ENCODE results near the gene DENND2C. TPM values are rescaled to one million over a fixed set of nuclear protein-coding genes. Genes with fewer than 3 reads are reported as not detected.

The DENND2C gene
- total and polyA plus RNA-seq, 2 of the 13 experiments (the other 11 are each of a cell fraction or from before 2014, with no cell fraction given) = 0.08 to 0.33 TPM

DNA sequence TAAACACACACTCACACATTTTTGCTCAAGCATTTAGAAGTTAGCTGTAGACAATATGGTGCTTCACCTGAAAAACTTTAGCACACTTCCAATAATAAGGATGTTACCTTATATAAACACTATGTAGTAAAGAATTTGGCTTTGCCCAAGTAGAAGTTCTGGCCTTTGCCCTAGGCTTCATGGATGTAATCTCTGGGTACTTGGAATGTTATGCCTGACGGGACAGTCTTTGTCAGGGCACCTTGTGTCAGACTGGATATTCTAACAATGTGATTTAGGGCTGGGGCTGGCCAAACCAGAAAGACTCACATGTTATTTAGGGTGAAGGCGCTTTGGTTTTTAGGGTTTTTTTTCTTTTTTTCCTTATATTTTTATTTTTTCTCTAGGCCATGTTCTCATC, 124.1 kb downstream of the DENND2C start:
- Histone ChIP-seq H2AFZ (ENCODE audit: low read length) (no peak overlapping the region), H3K4me1 (ENCODE audit: insufficient read depth, low read length) (peaks cover 22% of the 10 kb centered on the region), H4K20me1 (ENCODE audit: insufficient read depth, low read length) (no peaks in the 10 kb centered on the region), H3K27ac (ENCODE audit: extremely low read length, insufficient read depth, low read length) (no peak overlapping the region), H3K4me2 (ENCODE audit: low read depth, low read length) (no peak overlapping the region), H3K4me3 (replicated peaks in 1 of 3; ENCODE audit: insufficient read depth in 1 of 3, low read depth in 2 of 3, low read length in 3 of 3) (no peak overlapping the region), H3K79me2 (ENCODE audit: insufficient read depth, low read length) (no peaks in the 10 kb centered on the region), H3K36me3 (replicated peaks in 1 of 2; ENCODE audit: control insufficient read depth in 1 of 2, insufficient read depth in 2 of 2, low read length in 2 of 2) (no peaks in the 10 kb centered on the region), H3K9ac (ENCODE audit: insufficient read depth, low read depth, low read length) (no peak overlapping the region), H3K9me3 (ENCODE audit: low read length) (no peaks in the 10 kb centered on the region), H3K27me3 (ENCODE audit: control insufficient read depth in 1 of 2, insufficient read depth in 2 of 2, low read length in 2 of 2) (no peaks in the 10 kb centered on the region)
- POLR2A ChIA-PET = no interaction called here
- BruUV-seq (replicated peaks) = no TSS peak
- FAIRE-seq (no peak), ATAC-seq (no peak), DNase-seq (ENCODE audit: low spot score) (no peak)
- 56% methylated on average over 2 of the region's 2 CpGs for WGBS (ENCODE audit: low lambda C conversion rate)
- in situ Hi-C loops (cut with HindIII; ENCODE audit: extremely low pct_ligation_motif_present, low pct_unique_long_range_greater_than_20kb) = no loop called here
- TF ChIP-seq SP1 (IDR thresholded peaks at IDR 0.05) (no peak), SP1 (CRISPR knock-in tag; IDR thresholded peaks at IDR 0.05) (no peak), HNRNPL (IDR thresholded peaks at IDR 0.05; ENCODE audit: low read depth, low read length) (no peak), ZNF335 (CRISPR knock-in tag; IDR thresholded peaks at IDR 0.05) (no peak), MED13 (CRISPR knock-in tag; IDR thresholded peaks at IDR 0.05) (no peak), ZNF780A (CRISPR knock-in tag; IDR thresholded peaks at IDR 0.05) (no peak), DPF2 (CRISPR knock-in tag; IDR thresholded peaks at IDR 0.05; ENCODE audit: borderline replicate concordance, low read depth) (no peak), ZSCAN22 (CRISPR knock-in tag; IDR thresholded peaks at IDR 0.05) (no peak), MYNN (CRISPR knock-in tag; IDR thresholded peaks at IDR 0.05; ENCODE audit: low read depth) (no peak), ETV5 (CRISPR knock-in tag; IDR thresholded peaks at IDR 0.05; ENCODE audit: borderline replicate concordance) (no peak), RAD21 (CRISPR knock-in tag; IDR thresholded peaks at IDR 0.05) (no peak), ZNF124 (CRISPR knock-in tag; IDR thresholded peaks at IDR 0.05) (no peak), ZNF235 (CRISPR knock-in tag; IDR thresholded peaks at IDR 0.05; ENCODE audit: borderline replicate concordance) (no peak)
- TF ChIP-seq, protein P1, sequence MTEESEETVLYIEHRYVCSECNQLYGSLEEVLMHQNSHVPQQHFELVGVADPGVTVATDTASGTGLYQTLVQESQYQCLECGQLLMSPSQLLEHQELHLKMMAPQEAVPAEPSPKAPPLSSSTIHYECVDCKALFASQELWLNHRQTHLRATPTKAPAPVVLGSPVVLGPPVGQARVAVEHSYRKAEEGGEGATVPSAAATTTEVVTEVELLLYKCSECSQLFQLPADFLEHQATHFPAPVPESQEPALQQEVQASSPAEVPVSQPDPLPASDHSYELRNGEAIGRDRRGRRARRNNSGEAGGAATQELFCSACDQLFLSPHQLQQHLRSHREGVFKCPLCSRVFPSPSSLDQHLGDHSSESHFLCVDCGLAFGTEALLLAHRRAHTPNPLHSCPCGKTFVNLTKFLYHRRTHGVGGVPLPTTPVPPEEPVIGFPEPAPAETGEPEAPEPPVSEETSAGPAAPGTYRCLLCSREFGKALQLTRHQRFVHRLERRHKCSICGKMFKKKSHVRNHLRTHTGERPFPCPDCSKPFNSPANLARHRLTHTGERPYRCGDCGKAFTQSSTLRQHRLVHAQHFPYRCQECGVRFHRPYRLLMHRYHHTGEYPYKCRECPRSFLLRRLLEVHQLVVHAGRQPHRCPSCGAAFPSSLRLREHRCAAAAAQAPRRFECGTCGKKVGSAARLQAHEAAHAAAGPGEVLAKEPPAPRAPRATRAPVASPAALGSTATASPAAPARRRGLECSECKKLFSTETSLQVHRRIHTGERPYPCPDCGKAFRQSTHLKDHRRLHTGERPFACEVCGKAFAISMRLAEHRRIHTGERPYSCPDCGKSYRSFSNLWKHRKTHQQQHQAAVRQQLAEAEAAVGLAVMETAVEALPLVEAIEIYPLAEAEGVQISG (CRISPR knock-in tag; IDR thresholded peaks at IDR 0.05) = no peak
- TF ChIP-seq, protein P2, sequence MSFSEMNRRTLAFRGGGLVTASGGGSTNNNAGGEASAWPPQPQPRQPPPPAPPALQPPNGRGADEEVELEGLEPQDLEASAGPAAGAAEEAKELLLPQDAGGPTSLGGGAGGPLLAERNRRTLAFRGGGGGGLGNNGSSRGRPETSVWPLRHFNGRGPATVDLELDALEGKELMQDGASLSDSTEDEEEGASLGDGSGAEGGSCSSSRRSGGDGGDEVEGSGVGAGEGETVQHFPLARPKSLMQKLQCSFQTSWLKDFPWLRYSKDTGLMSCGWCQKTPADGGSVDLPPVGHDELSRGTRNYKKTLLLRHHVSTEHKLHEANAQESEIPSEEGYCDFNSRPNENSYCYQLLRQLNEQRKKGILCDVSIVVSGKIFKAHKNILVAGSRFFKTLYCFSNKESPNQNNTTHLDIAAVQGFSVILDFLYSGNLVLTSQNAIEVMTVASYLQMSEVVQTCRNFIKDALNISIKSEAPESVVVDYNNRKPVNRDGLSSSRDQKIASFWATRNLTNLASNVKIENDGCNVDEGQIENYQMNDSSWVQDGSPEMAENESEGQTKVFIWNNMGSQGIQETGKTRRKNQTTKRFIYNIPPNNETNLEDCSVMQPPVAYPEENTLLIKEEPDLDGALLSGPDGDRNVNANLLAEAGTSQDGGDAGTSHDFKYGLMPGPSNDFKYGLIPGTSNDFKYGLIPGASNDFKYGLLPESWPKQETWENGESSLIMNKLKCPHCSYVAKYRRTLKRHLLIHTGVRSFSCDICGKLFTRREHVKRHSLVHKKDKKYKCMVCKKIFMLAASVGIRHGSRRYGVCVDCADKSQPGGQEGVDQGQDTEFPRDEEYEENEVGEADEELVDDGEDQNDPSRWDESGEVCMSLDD (CRISPR knock-in tag; IDR thresholded peaks at IDR 0.05; ENCODE audit: borderline replicate concordance) = no peak
- TF ChIP-seq, protein P3, sequence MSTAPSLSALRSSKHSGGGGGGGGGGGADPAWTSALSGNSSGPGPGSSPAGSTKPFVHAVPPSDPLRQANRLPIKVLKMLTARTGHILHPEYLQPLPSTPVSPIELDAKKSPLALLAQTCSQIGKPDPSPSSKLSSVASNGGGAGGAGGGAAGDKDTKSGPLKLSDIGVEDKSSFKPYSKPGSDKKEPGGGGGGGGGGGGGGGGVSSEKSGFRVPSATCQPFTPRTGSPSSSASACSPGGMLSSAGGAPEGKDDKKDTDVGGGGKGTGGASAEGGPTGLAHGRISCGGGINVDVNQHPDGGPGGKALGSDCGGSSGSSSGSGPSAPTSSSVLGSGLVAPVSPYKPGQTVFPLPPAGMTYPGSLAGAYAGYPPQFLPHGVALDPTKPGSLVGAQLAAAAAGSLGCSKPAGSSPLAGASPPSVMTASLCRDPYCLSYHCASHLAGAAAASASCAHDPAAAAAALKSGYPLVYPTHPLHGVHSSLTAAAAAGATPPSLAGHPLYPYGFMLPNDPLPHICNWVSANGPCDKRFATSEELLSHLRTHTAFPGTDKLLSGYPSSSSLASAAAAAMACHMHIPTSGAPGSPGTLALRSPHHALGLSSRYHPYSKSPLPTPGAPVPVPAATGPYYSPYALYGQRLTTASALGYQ (CRISPR knock-in tag; IDR thresholded peaks at IDR 0.05) = no peak
- TF ChIP-seq, protein P4, sequence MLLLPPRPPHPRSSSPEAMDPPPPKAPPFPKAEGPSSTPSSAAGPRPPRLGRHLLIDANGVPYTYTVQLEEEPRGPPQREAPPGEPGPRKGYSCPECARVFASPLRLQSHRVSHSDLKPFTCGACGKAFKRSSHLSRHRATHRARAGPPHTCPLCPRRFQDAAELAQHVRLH (CRISPR knock-in tag; IDR thresholded peaks at IDR 0.05; ENCODE audit: borderline replicate concordance, low read depth) = no peak
- intact Hi-C loops (cut with micrococcal nuclease; ENCODE audit: unreplicated experiment) = no loop called here
- CTCF ChIA-PET (ENCODE audit: low intra/inter-chr PET ratio, low total read pairs) = no interaction called here
